HG03135 (cell line): ENCODE measurements around the gene PADI6.

Experiments used
- ATAC-seq: cut with Tn5 transposase; IDR thresholded peaks from one replicate; pipeline ENCODE4 v1.9.1; 2021; ENCODE audit warnings: mild to moderate bottlenecking, moderate library complexity; ENCODE audit not compliant: unreplicated experiment

Gene PADI6

GRCh38 chr1:17433261-17433660 lies 61.3 kb downstream of the PADI6 start:
- ATAC-seq, result no peak

- no peak for ATAC-seq
Observed at GRCh38 chr1:17434016-17434415, 62.0 kb downstream of the PADI6 start.

GRCh38 chr1:17434601-17435000 lies 62.6 kb downstream of the PADI6 start:
- no peak for ATAC-seq

- no peak for ATAC-seq
Observed at GRCh38 chr1:17436380-17437174, 64.6 kb downstream of the PADI6 start.

- ATAC-seq, result no peak
Observed at GRCh38 chr1:17437260-17437579, 65.2 kb downstream of the PADI6 start.

- peak; percentile 37 for ATAC-seq
Observed at GRCh38 chr1:17437580-17438317, 65.8 kb downstream of the PADI6 start.

GRCh38 chr1:17438318-17439249 lies 66.6 kb downstream of the PADI6 start:
- peak; percentile 45 for ATAC-seq

- peak; percentile 33 for ATAC-seq
Observed at GRCh38 chr1:17439250-17440073, 67.5 kb downstream of the PADI6 start, which contains the start of gene RCC2. Gene RCC2, minus strand, starts transcription at chr1:17439677. Its CDS starts 1,163 bp downstream, at chr1:17438514.

- peak; percentile 0 for ATAC-seq
Observed at GRCh38 chr1:17440074-17440826, 68.3 kb downstream of the PADI6 start.

- ATAC-seq, result no peak
Observed at GRCh38 chr1:17440827-17441168, 68.8 kb downstream of the PADI6 start.

GRCh38 chr1:17441265-17441992 lies 69.4 kb downstream of the PADI6 start:
- no peak for ATAC-seq

- no peak for ATAC-seq
Observed at GRCh38 chr1:17441993-17442357, 70.0 kb downstream of the PADI6 start.

- no peak for ATAC-seq
Observed at GRCh38 chr1:17442841-17443240, 70.8 kb downstream of the PADI6 start.

GRCh38 chr1:17447501-17447992 lies 75.6 kb downstream of the PADI6 start:
- ATAC-seq, result no peak
